Endometrium (tissue), 2 donors: ENCODE data around the gene HMCN2.

Experiments
- FAIRE-seq: peaks from 2 replicates; lab custom pipeline; 2012; peaks lifted over from hg19 to GRCh38; lab: Jason Lieb, UNC
- donor health status: control.
- donor health status: control.

Gene HMCN2

DNA sequence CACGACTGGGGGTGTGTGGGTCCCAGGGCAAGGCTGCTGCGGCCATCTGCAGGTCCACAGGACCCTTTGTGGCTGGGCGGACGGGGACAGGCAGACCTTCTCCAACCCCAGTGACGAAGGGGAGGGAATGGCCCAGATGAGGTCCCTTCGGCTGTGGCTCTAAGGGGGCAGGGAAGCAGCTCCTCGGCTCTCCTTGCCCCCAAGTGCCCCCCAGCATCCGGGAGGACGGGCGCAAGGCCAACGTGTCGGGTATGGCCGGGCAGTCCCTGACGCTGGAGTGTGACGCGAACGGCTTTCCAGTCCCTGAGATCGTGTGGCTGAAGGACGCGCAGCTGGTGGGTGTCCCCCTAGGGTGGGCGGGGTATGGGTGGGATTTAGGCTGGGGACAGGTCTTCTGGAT is 82.8 kb downstream of the HMCN2 start:
- no peak for FAIRE-seq

DNA sequence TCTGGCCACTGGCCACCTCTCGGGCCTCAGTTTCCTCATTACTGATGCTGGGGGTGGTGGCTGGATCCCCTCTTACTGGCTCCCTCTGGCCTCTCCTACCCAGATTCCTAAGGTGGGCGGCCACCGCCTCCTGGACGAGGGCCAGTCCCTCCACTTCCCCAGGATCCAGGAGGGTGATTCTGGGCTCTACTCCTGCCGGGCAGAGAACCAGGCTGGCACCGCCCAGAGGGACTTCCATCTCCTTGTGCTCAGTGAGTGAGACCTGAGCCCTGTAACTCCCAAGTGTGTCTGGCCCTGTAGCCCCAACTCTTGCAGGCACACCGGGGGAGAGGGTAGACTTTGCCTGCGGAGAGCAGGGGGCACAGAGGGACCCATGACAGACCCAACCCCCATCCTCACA is 83.3 kb downstream of the HMCN2 start:
- FAIRE-seq: no peak

DNA sequence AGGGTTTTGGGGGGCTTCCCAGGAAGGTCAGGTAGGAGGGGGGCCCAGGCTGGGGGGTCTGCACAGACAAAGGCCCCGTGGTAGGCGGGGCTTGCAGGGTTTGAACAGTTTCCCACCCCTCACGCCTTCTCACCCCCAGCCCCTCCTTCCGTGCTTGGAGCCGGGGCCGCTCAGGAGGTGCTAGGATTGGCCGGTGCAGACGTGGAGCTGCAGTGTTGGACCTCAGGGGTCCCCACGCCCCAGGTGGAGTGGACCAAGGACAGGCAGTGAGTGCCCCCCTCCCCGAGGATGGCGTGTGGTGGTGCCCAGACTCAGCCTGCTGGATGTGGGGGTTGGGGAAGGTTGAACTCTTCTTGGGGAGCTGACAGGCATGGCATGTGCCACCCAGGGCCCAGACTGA is 83.8 kb downstream of the HMCN2 start:
- FAIRE-seq: no peak

DNA sequence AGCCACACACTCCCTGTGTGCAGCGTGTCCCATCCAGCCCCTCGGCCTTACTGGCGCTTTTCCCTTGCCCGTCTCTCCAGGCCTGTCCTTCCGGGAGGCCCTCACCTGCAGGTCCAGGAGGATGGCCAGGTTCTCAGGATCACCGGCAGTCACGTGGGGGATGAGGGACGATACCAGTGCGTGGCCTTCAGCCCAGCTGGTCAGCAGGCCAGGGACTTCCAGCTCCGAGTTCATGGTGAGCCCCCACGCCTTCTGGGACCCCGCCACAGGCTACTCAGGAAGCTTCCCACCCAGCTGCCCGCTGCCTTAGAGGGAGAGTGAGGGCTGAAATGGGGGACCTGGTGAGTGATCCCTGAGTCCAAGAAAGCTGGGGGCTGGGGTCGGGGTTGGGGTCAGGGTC is 85.8 kb downstream of the HMCN2 start:
- FAIRE-seq: no peak

DNA sequence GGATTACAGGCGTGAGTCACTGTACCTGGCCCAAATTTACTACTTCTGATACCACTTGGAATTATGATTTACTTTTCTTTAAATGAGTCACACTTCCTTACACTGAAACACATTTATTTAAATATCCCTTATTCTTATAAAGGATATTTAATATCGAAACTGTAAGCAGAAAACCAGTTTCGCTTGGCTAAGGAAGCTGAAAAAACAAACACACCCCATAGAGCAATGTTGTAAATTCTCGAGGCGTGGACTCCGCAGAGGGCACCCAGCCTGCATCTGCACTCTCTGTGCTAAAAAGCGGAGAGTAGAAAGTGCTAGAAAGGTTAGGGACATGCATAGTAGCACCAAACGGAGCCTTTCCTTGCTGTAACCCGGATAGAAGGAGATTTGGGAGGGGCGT is 86.5 kb downstream of the HMCN2 start:
- no peak for FAIRE-seq

DNA sequence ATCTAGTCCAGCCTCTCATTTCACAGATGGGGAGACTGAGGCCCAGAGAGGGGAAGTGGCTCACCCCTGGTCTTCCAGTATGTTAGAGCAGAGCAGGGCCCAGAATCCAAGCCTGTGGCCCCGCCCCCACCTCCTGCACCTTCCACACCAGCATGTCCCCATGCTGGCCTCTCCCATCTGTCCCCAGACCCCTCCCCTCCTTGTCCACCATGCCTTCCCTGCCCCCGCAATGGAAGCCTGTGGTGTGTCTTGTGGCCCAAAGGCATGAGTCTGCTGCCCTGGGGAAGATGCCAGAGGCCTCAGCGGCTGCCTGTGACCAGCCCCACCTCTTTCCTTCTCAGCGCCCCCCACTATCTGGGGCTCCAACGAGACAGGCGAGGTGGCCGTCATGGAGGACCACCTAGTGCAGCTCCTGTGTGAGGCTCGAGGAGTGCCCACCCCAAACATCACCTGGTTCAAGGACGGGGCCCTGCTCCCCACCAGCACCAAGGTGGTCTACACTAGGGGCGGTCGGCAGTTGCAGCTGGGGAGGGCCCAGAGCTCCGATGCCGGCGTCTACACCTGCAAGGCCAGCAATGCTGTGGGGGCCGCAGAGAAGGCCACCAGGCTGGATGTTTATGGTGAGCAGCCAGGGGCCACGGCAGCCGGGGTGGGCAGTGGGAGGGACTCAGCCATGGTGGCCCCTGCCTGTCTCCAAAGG is 87.2 kb downstream of the HMCN2 start:
- FAIRE-seq: no peak

DNA sequence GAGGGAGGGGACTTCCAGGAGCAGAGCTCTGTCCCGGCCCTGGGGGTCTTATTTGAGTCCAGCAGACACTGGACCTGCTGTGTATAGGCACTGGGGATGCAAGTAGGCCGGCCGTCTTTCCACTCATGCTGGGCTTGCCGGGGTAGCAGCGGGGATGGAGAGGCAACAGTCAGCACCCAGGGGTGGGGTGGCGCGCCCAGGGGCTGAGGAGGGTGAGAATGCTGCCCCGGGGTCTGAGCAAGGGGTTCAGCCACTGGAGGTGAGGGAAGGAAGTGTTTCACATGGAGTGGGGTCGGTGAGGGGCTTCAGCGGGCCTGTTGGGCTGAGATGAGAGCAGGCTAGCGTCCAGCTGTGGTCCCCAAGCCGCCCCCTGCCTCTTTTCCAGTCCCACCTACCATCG is 88.8 kb downstream of the HMCN2 start:
- FAIRE-seq: no peak

DNA sequence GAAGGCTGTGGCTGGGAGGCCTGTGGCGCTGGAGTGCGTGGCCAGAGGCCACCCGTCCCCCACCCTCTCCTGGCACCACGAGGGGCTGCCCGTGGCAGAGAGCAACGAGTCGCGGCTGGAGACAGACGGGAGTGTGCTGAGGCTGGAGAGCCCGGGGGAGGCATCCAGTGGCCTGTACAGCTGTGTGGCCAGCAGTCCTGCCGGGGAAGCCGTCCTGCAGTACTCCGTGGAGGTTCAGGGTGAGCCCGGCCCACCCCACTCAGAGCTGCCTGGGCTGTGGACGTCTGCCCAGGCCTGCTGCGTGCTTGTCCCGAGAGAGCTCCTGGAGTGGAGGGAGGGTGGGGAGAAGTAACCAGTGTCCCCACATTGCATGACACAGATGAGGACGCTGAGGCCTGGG is 89.2 kb downstream of the HMCN2 start:
- no peak for FAIRE-seq

DNA sequence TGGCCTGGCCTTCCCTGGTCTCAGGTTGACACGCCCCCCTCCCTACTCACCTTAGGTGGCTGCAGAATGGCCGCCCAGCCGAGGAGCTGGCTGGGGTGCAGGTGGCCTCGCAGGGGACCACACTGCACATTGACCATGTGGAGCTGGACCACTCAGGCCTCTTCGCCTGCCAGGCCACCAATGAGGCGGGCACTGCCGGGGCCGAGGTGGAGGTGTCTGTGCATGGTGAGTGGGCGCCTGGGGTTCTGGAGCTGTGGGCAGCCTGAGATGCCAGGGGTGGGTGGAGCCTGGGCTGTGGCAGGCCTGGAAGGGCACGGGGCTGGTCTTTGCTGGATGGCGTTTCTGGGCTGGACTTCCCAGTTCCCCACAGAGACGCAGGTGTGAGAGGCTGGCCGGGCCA is 90.5 kb downstream of the HMCN2 start:
- FAIRE-seq: no peak

DNA sequence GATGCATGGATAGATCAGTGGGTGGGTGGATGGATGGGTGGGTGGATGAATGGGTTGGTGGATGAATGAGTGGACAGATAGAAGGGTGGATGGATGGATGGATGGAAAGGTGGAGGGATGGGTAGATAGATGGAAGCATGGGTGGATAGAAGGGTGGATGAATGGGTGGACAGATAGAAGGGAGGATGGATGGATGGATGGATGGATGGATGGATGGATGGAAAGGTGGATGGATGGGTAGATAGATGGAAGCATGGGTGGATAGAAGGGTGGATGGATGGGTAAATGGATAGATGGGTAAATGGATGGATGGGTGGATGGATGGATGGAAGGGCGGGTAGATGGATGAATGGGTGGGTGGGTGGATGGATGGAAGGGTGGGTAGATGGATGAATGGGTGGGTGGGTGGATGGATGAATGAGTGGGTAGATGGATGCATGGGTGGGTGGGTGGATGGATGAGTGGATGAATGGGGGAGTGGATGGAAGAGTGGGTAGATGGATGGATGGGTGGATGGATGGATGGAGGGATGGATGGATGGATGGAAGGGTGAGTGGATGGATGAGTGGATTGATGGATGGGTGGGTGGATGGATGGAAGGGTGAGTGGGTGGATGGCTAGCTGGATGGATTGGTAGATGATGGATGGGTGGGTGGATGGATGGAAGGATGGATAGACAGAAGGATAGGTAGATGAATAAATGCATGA is 91.5 kb downstream of the HMCN2 start:
- FAIRE-seq: no peak

DNA sequence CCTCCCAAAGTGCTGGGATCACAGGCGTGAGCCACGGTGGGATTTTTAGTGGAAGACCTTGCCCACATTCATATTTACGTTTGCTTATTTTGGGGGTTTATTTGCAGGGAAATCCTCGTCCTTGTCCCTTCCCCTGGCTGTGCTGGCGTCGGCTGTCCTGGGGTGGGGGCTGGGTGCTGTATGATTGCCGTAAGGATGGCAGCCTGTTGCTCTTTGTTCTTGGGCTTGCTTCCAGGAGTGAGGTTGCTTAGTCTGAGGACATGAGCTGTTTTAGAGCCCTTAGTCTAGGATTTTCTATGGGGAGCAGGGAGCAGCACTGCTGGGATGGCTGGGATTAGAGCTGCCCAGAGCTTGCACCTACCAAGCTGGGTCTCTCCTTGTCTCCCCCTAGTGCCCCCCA is 93.4 kb downstream of the HMCN2 start:
- no peak for FAIRE-seq

DNA sequence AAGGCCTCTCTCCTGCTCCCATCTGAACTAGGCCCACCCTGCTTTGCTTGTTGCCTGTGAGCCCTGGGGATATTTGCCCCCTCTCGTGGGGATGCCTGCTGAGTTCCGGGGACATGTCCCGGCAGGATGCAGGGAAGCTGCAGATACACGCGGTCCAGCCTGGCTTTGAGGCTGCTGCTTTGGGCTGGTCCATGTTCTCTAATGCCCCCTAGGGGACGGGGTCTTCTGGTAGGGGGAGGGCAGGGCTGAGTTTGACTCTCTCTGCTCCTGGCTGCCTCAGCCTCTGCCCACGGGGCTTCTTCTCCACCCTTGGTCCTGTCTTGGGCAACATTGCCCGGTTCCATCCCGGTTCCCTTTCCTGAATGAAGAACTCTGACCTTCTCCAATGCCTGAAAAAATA is 94.3 kb downstream of the HMCN2 start:
- FAIRE-seq: no peak

DNA sequence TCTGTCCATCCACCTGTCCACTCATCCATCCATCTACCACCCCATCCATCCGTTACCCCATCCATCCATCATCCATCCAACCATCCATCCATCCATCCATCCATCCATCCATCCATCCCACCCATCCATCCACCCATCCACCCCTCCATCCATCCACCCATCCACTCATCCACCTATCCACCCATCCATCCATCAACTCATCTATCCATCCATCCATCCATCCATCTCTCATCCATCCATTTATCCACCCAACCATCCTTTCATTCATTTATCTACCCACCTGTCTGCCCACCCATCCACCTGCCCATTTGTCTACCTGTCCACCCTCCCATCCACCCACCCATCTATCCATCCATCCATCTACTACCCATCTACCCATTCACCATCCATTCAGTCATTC is 95.1 kb downstream of the HMCN2 start:
- FAIRE-seq: no peak

DNA sequence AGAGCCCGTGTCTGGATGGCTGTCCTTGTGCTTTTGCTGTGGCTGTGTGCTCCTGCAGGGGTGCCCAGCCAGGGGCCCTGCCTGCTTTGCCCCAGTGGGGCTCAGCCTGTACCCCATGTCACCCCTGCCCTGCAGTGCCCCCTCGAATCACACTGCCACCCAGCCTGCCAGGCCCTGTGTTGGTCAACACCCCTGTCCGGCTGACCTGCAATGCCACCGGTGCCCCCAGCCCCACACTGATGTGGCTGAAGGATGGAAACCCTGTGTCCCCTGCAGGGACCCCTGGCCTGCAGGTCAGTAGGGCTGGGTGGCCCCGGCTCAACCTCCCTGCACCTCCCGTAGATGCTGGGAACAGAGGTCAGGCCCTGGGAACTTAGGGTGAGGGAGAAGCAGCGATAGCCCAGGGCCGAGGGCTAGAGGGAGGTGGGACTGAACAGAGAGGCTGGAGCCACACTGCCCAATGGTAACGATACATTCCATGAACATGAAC is 96.4 kb downstream of the HMCN2 start:
- no peak for FAIRE-seq

DNA sequence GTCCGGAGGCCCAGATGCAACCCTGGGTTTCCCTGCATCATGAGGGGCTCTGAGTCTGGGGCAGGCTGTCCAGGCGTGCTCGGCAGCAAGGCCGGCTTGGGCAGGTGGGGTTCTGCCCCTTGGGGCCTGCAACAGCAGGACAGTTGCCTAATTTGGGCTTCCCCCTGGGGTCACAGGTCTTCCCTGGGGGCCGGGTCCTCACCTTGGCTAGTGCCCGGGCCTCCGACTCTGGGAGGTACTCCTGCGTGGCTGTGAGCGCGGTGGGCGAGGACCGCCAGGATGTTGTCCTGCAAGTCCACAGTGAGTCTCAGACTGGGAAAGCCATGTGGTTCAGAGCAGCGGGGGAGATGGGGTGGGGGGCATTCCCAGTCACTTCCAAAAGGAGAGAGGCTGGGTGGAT is 97.1 kb downstream of the HMCN2 start:
- no peak for FAIRE-seq

DNA sequence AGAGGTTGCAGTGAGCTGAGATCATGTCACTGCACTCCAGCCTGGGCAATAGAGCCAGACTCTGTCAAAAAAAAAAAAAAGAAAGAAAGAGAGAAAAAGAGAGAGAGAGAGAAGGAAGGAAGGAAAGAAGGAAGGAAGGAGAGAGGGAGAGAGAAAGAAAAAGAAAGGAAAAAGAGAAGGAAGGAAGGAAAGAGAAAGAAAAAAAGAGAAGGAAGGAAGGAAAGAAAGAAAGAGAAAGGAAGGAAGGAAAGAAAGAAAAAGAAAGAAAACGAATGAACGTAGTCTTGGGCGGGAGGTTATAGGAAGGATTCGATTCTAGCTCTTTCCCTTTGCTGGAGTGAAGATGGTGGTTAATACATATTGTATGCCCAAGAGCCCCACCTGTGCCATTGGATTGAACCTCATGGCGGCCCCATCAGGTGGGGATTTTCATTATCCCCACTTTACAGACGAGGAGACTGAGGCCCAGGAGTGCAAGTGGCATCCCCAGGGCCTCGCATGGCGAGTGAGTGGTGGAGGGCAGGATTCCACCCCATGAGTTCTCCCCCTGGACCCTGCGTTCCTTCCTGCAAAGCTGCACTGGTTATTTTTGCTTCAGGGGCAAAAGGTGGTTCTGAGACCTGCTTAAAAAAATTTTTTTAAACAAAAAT is 98.3 kb downstream of the HMCN2 start:
- FAIRE-seq: no peak

DNA sequence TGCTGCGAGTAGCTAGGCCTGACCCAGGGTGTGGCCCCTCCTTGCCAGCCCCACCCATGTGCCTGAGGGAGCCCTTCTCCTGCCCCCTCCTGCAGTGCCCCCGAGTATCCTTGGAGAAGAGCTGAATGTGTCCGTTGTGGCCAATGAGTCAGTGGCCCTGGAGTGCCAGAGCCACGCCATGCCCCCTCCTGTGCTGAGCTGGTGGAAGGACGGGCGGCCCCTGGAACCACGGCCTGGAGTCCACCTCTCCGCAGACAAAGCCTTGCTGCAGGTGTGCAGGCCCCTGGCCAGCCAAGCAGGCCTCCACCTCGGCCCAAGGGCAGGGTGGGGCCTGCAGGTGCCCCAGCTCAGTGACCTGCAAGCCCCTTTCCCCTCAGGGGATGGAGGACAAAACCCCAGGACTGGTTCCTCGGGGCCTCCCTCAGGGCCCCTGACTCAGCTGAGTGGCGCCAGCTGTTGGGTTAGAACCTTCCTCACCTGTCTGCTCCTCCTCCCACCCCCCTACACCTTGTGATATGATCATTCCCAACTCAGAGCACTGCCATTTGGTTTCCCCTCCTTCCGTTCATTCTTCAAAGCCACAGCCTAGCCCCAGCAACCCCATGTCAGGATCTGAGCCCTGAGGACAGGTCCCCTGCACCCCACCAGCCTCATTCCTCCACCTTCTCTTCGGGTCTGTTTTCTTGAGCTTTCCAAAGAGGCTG is 99.2 kb downstream of the HMCN2 start:
- FAIRE-seq: no peak

DNA sequence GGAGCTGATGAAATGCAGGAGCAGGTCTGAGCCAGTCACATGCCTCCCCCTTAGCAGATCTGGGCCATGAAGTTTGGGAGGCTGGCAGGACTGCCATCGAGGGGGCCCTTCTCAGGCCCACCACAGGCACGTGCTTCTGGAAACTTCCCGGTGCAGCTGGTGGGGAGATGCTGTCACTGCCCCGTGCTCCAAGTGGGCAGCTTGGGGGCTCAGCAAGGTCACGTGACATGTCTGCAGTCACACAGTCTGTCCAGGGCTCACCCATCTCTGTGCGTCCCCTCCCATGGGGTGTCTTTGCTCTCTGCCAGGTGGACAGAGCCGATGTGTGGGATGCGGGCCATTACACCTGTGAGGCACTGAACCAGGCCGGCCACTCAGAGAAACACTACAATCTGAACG is 99.8 kb downstream of the HMCN2 start:
- no peak for FAIRE-seq

DNA sequence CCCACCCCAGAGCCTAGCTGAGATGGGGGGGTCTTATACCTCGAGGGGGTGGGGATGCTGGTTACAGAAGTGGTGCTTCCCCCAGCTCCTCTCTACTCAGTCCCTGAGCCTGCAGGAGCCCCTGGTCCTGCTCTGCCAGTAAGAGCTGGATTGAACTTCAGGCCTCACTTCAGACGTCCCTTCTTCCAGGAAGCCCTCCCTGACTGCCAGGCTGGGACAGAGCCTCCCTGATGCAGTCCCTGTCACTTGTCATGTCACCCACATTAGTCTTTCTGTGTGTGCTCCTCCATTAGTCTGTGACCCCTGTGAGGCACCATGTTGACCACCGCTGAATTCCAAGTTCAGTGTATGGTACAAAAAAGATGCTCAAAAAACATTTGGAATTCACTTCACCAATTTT is 100.5 kb downstream of the HMCN2 start:
- no peak for FAIRE-seq

DNA sequence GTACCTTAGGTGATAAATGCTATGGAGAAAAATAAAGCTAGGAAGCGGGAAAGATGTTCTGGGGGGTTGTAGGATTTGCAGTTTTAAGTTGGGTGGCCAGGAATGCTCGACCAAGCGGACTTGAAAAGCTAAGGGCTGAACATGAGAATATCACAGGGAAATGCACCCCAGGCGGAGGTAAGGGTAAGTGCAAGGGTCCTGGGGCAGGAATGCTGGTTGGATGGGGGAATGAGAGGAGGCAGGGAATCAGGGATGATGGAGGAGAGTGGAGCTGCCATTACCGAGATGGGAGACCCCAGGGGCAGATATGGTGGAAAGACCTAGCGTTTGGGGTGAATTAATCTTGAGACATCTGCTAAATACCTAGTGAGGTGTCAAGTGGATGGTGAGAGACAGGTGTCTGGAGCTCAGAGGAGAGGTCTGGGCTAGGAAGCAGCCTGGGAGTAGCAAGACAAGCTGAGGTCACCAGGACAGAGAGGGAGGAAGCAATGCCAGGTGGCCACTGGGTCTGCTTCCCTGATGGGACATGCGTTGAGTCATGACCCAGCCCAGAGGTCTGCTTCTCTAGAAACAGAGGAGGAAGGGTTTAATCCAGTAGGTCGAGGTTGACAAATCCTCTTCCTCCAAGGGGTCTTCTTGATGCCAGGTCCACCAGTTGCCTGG is 101.5 kb downstream of the HMCN2 start:
- FAIRE-seq: no peak

DNA sequence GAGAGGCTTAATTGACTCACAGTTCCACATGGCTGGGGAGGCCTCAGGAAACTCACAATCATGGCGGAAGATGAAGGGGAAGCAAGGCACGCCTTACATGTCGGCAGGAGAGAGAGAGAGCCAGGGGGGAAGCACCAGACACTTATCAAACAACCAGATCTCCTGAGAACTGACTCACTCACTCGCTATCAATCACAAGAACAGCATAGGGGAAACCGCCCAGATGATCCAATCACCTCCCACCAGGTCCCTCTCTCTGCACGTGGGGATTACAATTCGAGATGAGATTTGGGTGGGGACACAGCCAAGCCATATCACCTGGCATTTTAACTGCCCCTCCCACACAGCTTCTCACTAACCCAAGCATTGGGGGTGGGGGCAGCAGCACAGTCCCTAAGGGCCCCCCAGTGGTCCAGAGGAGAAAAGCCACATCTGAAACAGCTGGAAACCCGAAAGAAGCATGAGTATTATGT is 103.1 kb downstream of the HMCN2 start:
- no peak for FAIRE-seq

DNA sequence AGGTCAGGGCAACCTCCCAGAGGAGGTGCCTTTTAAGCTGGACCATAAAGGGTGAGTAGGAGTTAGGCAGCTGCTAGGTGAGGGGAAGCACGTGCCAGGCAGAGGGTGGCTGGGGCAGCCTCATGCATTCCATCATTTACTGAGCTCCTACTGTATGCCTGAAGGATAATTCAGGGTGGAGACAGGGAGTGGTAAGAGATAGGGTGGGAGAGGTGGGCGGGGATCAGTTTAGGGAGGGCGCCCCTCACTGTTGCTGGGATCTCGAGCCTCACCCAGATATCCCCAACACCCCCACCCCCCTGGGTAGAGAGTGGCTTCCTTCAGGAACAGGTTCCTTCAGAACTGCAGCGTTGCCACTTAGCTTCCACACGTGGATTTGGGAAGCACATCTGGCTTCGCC is 104.7 kb downstream of the HMCN2 start:
- FAIRE-seq: no peak
